ENCODE results near the gene GAK. TPM values are rescaled to one million over a fixed set of nuclear protein-coding genes. Genes with fewer than 3 reads are reported as not detected.

The GAK gene
- total and polyA plus RNA-seq, 3 experiments from 2014 or later: 82.9 to 118 (median 112) TPM

GRCh38 chr4:801436-802124 lies 130.5 kb downstream of the GAK start:
- DNase-seq: no peak
- peaks cover 8 to 31% of the 10 kb centered on the region in 2 donors for H3K27me3 Mint-ChIP-seq
- peaks cover 0 to 1% (median 0%) of the 10 kb centered on the region in 5 donors for H3K9me3 Mint-ChIP-seq
- no peak overlapping the region for H3K27ac ChIP-seq (ENCODE audit: low read depth, low read length)
- no peaks in the 10 kb centered on the region for H3K36me3 Mint-ChIP-seq
- POLR2A ChIA-PET: no interaction called here
- H3K9me3 ChIP-seq (ENCODE audit: low read length): no peaks in the 10 kb centered on the region
- no peaks in the 10 kb centered on the region for H3K36me3 ChIP-seq (ENCODE audit: insufficient read depth, low read length)
- peaks cover 16 to 20% (median 17%) of the 10 kb centered on the region in 3 donors for H3K4me1 Mint-ChIP-seq
- H3K4me1 ChIP-seq (ENCODE audit: insufficient read depth, low read length): peaks cover 5% of the 10 kb centered on the region
- no peaks in the 10 kb centered on the region for H3K27me3 ChIP-seq (ENCODE audit: insufficient read depth, low read length, poor library complexity, severe bottlenecking)
- CTCF ChIA-PET: no interaction called here
- H3K4me3 ChIP-seq (ENCODE audit: low read length): no peak overlapping the region
- H3K4me3 Mint-ChIP-seq: no peak overlapping the region
- H3K27ac Mint-ChIP-seq: no peak overlapping the region

Other genes starting within 250 kb of the GAK start
- 1 to 10 TPM in 1 of 2 experiments, under 1 TPM in 1; 0.80 to 1.1 TPM for gene SLC49A3, start 243.2 kb downstream of the GAK start, total RNA-seq
- 0.52 TPM for gene SLC49A3, start 243.2 kb downstream of the GAK start, polyA plus RNA-seq
- 10 to 100 TPM; 24.7 to 26.1 TPM for gene PCGF3, start 226.5 kb downstream of the GAK start, total RNA-seq
- 4.8 TPM for gene PCGF3, start 226.5 kb downstream of the GAK start, polyA plus RNA-seq
- gene CPLX1, start 106.2 kb downstream of the GAK start, total RNA-seq: under 1 TPM; 0.13 to 0.16 TPM
- gene CPLX1, start 106.2 kb downstream of the GAK start, polyA plus RNA-seq: not detected
- 10 to 100 TPM; 17.6 to 21.5 TPM for gene TMEM175, start 144 bp upstream of the GAK start, total RNA-seq
- gene TMEM175, start 144 bp upstream of the GAK start, polyA plus RNA-seq: 16.9 TPM
- gene DGKQ, start 41.3 kb upstream of the GAK start, total RNA-seq: 10 to 100 TPM; 17.2 to 19.6 TPM
- 26.2 TPM for gene DGKQ, start 41.3 kb upstream of the GAK start, polyA plus RNA-seq
- gene IDUA, start 54.7 kb upstream of the GAK start, total RNA-seq: 10 to 100 TPM; 18.7 to 19.1 TPM
- gene IDUA, start 54.7 kb upstream of the GAK start, polyA plus RNA-seq: 9.3 TPM
- not detected for gene SLC26A1, start 61.1 kb upstream of the GAK start, total RNA-seq
- 1.1 TPM for gene SLC26A1, start 61.1 kb upstream of the GAK start, polyA plus RNA-seq
- 10 to 100 TPM; 12.3 to 14.5 TPM for gene FGFRL1, start 79.3 kb upstream of the GAK start, total RNA-seq
- gene FGFRL1, start 79.3 kb upstream of the GAK start, polyA plus RNA-seq: 1.4 TPM
- 1 to 10 TPM; 1.2 TPM for gene RNF212, start 181.2 kb upstream of the GAK start, total RNA-seq
- 2.0 TPM for gene RNF212, start 181.2 kb upstream of the GAK start, polyA plus RNA-seq
- gene SPON2, start 240.3 kb upstream of the GAK start, total RNA-seq: 1 to 10 TPM; 2.7 to 3.1 TPM
- 43.9 TPM for gene SPON2, start 240.3 kb upstream of the GAK start, polyA plus RNA-seq